ENCODE measurements around the gene LGALS3BP. TPM values are rescaled to one million over a fixed set of nuclear protein-coding genes. Genes with fewer than 3 reads are reported as not detected.

LGALS3BP gene, protein sequence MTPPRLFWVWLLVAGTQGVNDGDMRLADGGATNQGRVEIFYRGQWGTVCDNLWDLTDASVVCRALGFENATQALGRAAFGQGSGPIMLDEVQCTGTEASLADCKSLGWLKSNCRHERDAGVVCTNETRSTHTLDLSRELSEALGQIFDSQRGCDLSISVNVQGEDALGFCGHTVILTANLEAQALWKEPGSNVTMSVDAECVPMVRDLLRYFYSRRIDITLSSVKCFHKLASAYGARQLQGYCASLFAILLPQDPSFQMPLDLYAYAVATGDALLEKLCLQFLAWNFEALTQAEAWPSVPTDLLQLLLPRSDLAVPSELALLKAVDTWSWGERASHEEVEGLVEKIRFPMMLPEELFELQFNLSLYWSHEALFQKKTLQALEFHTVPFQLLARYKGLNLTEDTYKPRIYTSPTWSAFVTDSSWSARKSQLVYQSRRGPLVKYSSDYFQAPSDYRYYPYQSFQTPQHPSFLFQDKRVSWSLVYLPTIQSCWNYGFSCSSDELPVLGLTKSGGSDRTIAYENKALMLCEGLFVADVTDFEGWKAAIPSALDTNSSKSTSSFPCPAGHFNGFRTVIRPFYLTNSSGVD
- total RNA-seq = 129 TPM

DNA sequence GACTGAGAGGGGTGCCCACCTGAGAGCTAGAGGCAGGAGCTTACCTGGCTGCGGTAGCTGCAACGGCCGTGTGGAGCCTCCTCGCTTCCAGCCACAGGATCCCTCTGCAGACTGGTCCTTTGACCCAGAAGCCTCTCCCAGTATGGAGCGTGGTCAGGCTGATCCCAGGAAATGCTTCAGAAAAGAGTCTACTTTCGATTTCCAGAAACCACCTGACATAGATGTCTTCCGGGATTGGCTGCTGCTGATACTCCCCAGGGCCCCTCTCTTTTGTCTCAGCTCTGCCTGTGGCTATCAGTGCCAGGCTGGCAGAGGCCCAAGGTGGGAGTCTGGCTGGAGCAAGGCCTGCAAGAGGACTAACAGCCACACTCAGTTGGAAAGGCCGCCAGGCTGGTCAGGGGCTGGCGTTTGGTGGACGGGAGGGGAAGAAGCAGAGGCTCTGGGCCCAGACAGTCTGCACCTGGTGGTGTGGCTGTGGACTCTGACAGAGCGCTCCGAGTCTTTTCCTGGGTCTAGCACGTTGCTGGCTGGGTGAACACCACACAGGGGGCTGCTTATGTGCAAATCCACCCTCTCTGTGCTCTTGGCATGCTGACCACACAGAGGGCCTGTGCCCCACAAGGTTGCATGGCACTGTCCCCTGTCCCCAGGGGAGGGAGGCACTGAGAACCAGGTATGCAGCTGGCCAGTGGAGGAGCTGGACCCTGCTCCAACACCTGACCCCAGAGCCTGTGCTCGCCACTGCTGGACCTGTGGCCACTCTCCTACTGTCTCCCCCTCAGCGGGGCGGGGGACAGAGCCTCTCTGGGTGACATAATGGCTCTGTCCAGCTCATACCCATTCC, at the start of gene LGALS3BP:
LGALS3BP (minus strand) TSS at position 144 of the 844 bp plus-strand sequence. CDS start 2,732 bp downstream, outside the sequence.

DNA sequence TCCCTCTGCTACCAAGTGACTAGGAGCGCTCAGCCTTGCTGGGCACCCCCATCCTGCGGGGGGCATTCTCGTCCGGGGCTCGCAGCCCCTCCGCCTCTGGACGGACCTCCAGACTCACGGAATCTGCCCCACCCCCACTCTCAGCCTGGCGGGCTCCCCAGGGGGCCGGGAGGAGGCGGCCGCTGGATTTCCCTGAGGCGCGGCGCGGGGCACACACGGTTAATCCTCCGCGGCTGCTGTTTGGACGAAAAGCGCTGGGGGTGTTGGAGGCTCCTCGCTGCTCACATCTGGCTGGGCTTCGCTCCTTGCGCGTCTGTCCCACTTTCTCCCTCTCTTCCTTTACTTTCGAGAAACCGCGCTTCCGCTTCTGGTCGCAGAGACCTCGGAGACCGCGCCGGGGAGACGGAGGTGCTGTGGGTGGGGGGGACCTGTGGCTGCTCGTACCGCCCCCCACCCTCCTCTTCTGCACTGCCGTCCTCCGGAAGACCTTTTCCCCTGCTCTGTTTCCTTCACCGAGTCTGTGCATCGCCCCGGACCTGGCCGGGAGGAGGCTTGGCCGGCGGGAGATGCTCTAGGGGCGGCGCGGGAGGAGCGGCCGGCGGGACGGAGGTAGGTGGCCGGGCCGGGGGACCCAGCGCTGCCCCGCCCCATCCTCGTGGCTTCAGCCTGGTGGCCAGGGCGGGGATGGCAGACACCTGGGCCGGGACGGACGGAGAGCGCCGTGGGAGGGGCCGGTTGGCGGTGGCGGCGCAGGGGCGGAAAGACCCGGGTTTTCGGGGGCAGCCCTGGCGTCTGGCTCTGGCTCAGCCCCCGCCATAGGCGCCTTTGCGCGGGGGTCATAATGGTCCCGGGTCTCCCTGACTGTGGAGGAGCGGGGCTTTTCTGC, 44.4 kb upstream of the LGALS3BP start, which contains the start of gene C1QTNF1:
C1QTNF1 (plus strand) TSS at position 284 of the 886 bp plus-strand sequence. CDS start 19,800 bp downstream, outside the sequence.

DNA sequence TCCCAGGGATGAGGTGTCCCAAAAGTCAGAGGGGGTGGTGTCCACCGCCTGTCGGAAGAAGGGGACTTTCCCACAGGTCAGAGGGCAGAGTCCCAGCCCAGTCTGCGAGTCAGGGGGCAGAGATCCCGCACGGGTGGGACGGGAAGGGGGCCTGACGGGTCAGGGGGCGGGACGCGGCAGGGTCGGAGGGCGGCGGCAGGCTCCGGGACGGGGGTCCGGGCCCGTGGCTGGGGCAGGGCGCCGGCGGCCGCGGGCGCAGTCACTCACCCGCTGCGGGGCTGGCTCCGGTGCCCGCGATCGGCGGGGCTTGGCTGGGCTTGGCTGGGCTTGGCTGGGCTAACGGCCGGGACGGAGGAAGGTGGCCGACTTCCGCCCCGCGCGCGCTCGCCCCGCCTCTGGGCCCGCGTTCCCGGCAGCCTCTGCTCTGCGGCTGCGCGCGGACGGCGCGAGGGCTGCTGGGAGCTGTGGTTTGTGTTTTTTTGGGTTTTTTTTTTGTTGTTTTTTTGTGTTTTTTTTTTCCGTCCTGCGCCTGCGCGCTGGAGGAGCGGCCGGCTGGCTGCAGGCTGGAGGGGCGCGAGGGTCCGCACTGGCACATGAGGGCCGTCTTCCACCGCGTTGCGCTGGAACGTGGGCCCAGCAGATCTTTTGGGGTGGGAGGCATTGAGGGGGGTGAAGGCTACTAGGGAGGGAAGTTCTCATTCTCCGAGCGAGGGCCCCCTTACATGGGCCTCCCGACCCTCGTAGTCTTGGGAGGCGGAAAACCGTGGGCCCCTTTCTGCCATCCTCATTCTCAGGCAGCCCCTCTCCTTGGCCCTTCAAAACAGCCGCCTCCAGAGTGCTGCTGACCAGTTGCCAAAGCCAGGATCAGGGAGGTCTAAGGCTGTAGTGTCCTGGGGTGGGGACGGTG, 29.9 kb upstream of the LGALS3BP start, which contains the start of gene CANT1:
CANT1 (minus strand) TSS at position 368 of the 907 bp plus-strand sequence. CDS start 12,142 bp downstream, outside the sequence.

DNA sequence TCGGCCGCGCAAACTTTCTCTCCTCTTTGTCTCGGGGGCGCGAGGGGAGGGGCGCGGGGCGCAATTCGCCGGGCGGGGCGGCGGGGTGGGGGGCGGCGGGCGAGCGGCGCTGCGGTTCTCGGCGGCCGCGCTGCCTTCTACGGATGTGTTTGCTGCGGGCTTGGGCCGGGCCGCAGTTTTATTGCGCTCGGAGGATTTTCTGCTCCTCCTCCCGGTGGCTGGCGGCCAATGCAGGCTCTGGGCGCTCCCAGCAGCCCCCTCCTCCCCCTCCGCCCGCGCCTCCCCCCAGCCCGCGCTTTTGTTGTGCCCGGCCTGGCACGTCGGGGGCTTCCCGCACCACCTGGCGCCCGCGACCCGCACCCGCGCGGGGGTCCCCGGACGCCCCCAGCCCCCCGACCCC, 54.5 kb downstream of the LGALS3BP start, which contains the start of gene TIMP2:
TIMP2 (minus strand) TSS at position 154 of the 400 bp plus-strand sequence. CDS start 299 bp downstream, outside the sequence.

Other genes starting within 250 kb of the LGALS3BP start
- gene CYTH1, start 197.7 kb downstream of the LGALS3BP start, total RNA-seq = 86.8 TPM
- gene USP36, start 139.1 kb downstream of the LGALS3BP start, total RNA-seq = 60.9 TPM
- gene CEP295NL, start 76.7 kb downstream of the LGALS3BP start, total RNA-seq = 11.7 TPM
- gene TIMP2, start 54.5 kb downstream of the LGALS3BP start, total RNA-seq = 119 TPM
- gene CANT1, start 29.8 kb upstream of the LGALS3BP start, total RNA-seq = 27.5 TPM
- gene C1QTNF1, start 44.2 kb upstream of the LGALS3BP start, total RNA-seq = 16.8 TPM
- gene ENGASE, start 94.9 kb upstream of the LGALS3BP start, total RNA-seq = 33.9 TPM